HG02759 (cell line): ENCODE measurements around the gene MYOD1.
A peak's percentile ranks its signal among the peaks of the same experiment; 100 is the strongest.

Source experiments
- ATAC-seq: cut with Tn5 transposase; IDR thresholded peaks from one replicate; pipeline ENCODE4 v1.9.1; 2021; ENCODE audit warnings: mild to moderate bottlenecking, moderate library complexity; ENCODE audit not compliant: unreplicated experiment

MYOD1 gene

GRCh38 chr11:17748761-17749721, 29.7 kb downstream of the MYOD1 start:
- no peak for ATAC-seq

- ATAC-seq = no peak
Measured at GRCh38 chr11:17750013-17750800, 30.8 kb downstream of the MYOD1 start.

- ATAC-seq = no peak
Measured at GRCh38 chr11:17750801-17751165, 31.4 kb downstream of the MYOD1 start.

GRCh38 chr11:17751558-17751957, 32.2 kb downstream of the MYOD1 start:
- no peak for ATAC-seq

- no peak for ATAC-seq
Measured at GRCh38 chr11:17752144-17752543, 32.8 kb downstream of the MYOD1 start.

GRCh38 chr11:17753153-17753552, 33.8 kb downstream of the MYOD1 start:
- ATAC-seq = no peak

- no peak for ATAC-seq
Measured at GRCh38 chr11:17753641-17754040, 34.3 kb downstream of the MYOD1 start.

GRCh38 chr11:17755891-17756290, 36.5 kb downstream of the MYOD1 start:
- no peak for ATAC-seq

- peak; percentile 82 for ATAC-seq
Measured at GRCh38 chr11:17760102-17761029, 41.0 kb downstream of the MYOD1 start.

- ATAC-seq = peak; percentile 57
Measured at GRCh38 chr11:17762309-17762974, 43.1 kb downstream of the MYOD1 start.

- ATAC-seq = no peak
Measured at GRCh38 chr11:17763244-17763643, 43.9 kb downstream of the MYOD1 start.

GRCh38 chr11:17763703-17764102, 44.3 kb downstream of the MYOD1 start:
- no peak for ATAC-seq

GRCh38 chr11:17764446-17765218, 45.3 kb downstream of the MYOD1 start:
- ATAC-seq = no peak

- no peak for ATAC-seq
Measured at GRCh38 chr11:17765356-17766072, 46.1 kb downstream of the MYOD1 start.

- ATAC-seq = no peak
Measured at GRCh38 chr11:17766073-17766359, 46.6 kb downstream of the MYOD1 start.

GRCh38 chr11:17766590-17766989, 47.2 kb downstream of the MYOD1 start:
- no peak for ATAC-seq

GRCh38 chr11:17767301-17767885, 48.0 kb downstream of the MYOD1 start:
- no peak for ATAC-seq

GRCh38 chr11:17767914-17768313, 48.5 kb downstream of the MYOD1 start:
- no peak for ATAC-seq

GRCh38 chr11:17768547-17768946, 49.2 kb downstream of the MYOD1 start:
- no peak for ATAC-seq
